H9 (cell line): ENCODE data around the gene ITGB7. TPM values are rescaled to one million over a fixed set of nuclear protein-coding genes. Genes with fewer than 3 reads are reported as not detected.

Experiments
- DNase-seq: peaks from one replicate; pipeline ENCODE4 v3.0.0-alpha.2; 2017
- H2AFZ ChIP-seq: one replicate; pipeline ENCODE4 v1.6.1; 2013; ENCODE audit warnings: mild to moderate bottlenecking, low read length, control low read depth, moderate library complexity
- H2AK5ac ChIP-seq: 2 replicates; pipeline ENCODE4 v1.6.1; 2013; ENCODE audit warnings: low read length, control low read depth, mixed read lengths; ENCODE audit not compliant: insufficient read length
- H2BK120ac ChIP-seq: one replicate; pipeline ENCODE4 v1.6.1; 2013; ENCODE audit warnings: low read depth, mild to moderate bottlenecking, low read length, control low read depth, inconsistent platforms; ENCODE audit not compliant: poor library complexity, severe bottlenecking
- H2BK12ac ChIP-seq: 2 replicates; pipeline ENCODE4 v1.6.1; 2013; ENCODE audit warnings: low read length, control low read depth, mixed read lengths, low read depth; ENCODE audit not compliant: insufficient read length
- H2BK15ac ChIP-seq: 2 replicates; pipeline ENCODE4 v1.6.1; 2013; ENCODE audit warnings: low read depth, low read length, control low read depth
- H2BK20ac ChIP-seq: one replicate; pipeline ENCODE4 v1.6.1; 2013; ENCODE audit warnings: low read depth, mild to moderate bottlenecking, low read length, control low read depth, inconsistent platforms; ENCODE audit not compliant: poor library complexity, severe bottlenecking
- H2BK5ac ChIP-seq: 2 replicates; pipeline ENCODE4 v1.6.1; 2013; ENCODE audit warnings: low read length, control low read depth, mixed read lengths; ENCODE audit not compliant: insufficient read length
- H3K14ac ChIP-seq: 2 replicates; pipeline ENCODE4 v1.6.1; 2013; ENCODE audit warnings: low read length, control low read depth; ENCODE audit not compliant: insufficient read depth
- H3K18ac ChIP-seq: 2 replicates; pipeline ENCODE4 v1.6.1; 2013; ENCODE audit warnings: low read depth, mild to moderate bottlenecking, mixed read lengths, low read length, control low read depth; ENCODE audit not compliant: insufficient read length
- H3K23ac ChIP-seq: 2 replicates; pipeline ENCODE4 v1.6.1; 2013; ENCODE audit warnings: low read length, control low read depth, mixed read lengths, low read depth; ENCODE audit not compliant: insufficient read length
- H3K23me2 ChIP-seq: 2 replicates; pipeline ENCODE4 v1.6.1; 2013; ENCODE audit warnings: low read depth, mild to moderate bottlenecking, mixed read lengths, low read length, control low read depth; ENCODE audit not compliant: insufficient read length, poor library complexity, severe bottlenecking
- H3K27ac ChIP-seq: 2 replicates; pipeline ENCODE4 v1.5.1; 2013; ENCODE audit warnings: low read length, control low read depth, mixed read lengths, low read depth; ENCODE audit not compliant: insufficient read length
- H3K27me3 ChIP-seq: 2 replicates; pipeline ENCODE4 v1.6.1; 2013; ENCODE audit warnings: low read length, control low read depth, inconsistent platforms; ENCODE audit not compliant: insufficient read depth
- H3K4ac ChIP-seq: 2 replicates; pipeline ENCODE4 v1.6.1; 2013; ENCODE audit warnings: low read depth, mild to moderate bottlenecking, control low read depth, inconsistent platforms, low read length, moderate library complexity
- H3K4me1 ChIP-seq: 2 replicates; pipeline ENCODE4 v1.6.1; 2013; ENCODE audit warnings: low read length, control low read depth, inconsistent platforms; ENCODE audit not compliant: insufficient read depth
- H3K4me2 ChIP-seq: 2 replicates; pipeline ENCODE4 v1.6.1; 2013; ENCODE audit warnings: low read length, control low read depth, mixed read lengths; ENCODE audit not compliant: insufficient read length, insufficient read depth
- H3K56ac ChIP-seq: 2 replicates; pipeline ENCODE4 v1.6.1; 2013; ENCODE audit warnings: low read depth, mild to moderate bottlenecking, mixed read lengths, low read length, control low read depth; ENCODE audit not compliant: insufficient read length
- H3K79me1 ChIP-seq: 2 replicates; pipeline ENCODE4 v1.6.1; 2013; ENCODE audit warnings: low read depth, mild to moderate bottlenecking, moderate library complexity, low read length, control low read depth, inconsistent platforms; ENCODE audit not compliant: insufficient read depth, poor library complexity, severe bottlenecking
- H3K79me2 ChIP-seq: 2 replicates; pipeline ENCODE4 v1.6.1; 2013; ENCODE audit warnings: low read length, control low read depth, inconsistent platforms; ENCODE audit not compliant: insufficient read depth
- H3K9ac ChIP-seq: 2 replicates; pipeline ENCODE4 v1.6.1; 2013; ENCODE audit warnings: low read length, control low read depth, mixed read lengths; ENCODE audit not compliant: insufficient read length; ENCODE audit errors: extremely low read depth
- H3K9me3 ChIP-seq: one replicate; pipeline ENCODE4 v1.6.1; 2013; ENCODE audit warnings: low read depth, low read length, inconsistent platforms; ENCODE audit not compliant: control insufficient read depth
- H3T11ph ChIP-seq: one replicate; pipeline ENCODE4 v1.6.1; 2013; ENCODE audit warnings: mild to moderate bottlenecking, low read length, control low read depth, inconsistent platforms
- H4K20me1 ChIP-seq: one replicate; pipeline ENCODE4 v1.6.1; 2013; ENCODE audit not compliant: control insufficient read depth, insufficient read length, insufficient read depth
- H4K5ac ChIP-seq: 2 replicates; pipeline ENCODE4 v1.6.1; 2013; ENCODE audit warnings: low read depth, mild to moderate bottlenecking, mixed read lengths, low read length, control low read depth; ENCODE audit not compliant: insufficient read length
- H4K8ac ChIP-seq: replicated peaks from 2 replicates; pipeline ENCODE4 v1.6.1; 2013; ENCODE audit warnings: low read length, control low read depth, mixed read lengths, low read depth; ENCODE audit not compliant: insufficient read length
- H4K91ac ChIP-seq: 2 replicates; pipeline ENCODE4 v1.6.1; 2013; ENCODE audit warnings: low read depth, mild to moderate bottlenecking, moderate library complexity, mixed read lengths, low read length, control low read depth; ENCODE audit not compliant: insufficient read length
- H3K27ac Mint-ChIP-seq, 3 experiments: 2 replicates in 2 of 3; 3 replicates in 1 of 3; pipeline ENCODE4 v1.8.0; 2020 to 2021; ENCODE audit warnings: mixed read lengths in 3 of 3, mild to moderate bottlenecking in 1 of 3, moderate library complexity in 1 of 3
- H3K27me3 Mint-ChIP-seq: 2 replicates; pipeline ENCODE4 v1.8.0; 2021; ENCODE audit warnings: low read depth, mild to moderate bottlenecking, moderate library complexity, mixed read lengths
- H3K36me3 Mint-ChIP-seq, 3 experiments: 2 replicates in 2 of 3; 3 replicates in 1 of 3; pipeline ENCODE4 v1.8.0; 2020 to 2021; ENCODE audit warnings: low read depth in 3 of 3, mixed read lengths in 3 of 3; ENCODE audit not compliant: insufficient read depth in 1 of 3
- H3K4me1 Mint-ChIP-seq, 2 experiments: 2 replicates each; pipeline ENCODE4 v1.8.0; 2020; ENCODE audit warnings: mixed read lengths in 2 of 2
- H3K4me3 Mint-ChIP-seq, 2 experiments: 2 replicates in 1 of 2; 3 replicates in 1 of 2; pipeline ENCODE4 v1.8.0; 2020 to 2021; ENCODE audit warnings: mild to moderate bottlenecking in 2 of 2, mixed read lengths in 2 of 2, moderate library complexity in 1 of 2
- H3K9me3 Mint-ChIP-seq, 2 experiments: 2 replicates in 1 of 2; 3 replicates in 1 of 2; pipeline ENCODE4 v1.8.0; 2020; ENCODE audit warnings: mild to moderate bottlenecking in 2 of 2, mixed read lengths in 2 of 2, moderate library complexity in 1 of 2
- CTCF ChIP-seq: fragments of 200-600 bp; sonication (generic); conservative IDR thresholded peaks from 3 replicates; pipeline ENCODE4 v1.8.0; 2021; ENCODE audit warnings: antibody characterized with exemption, mild to moderate bottlenecking
- WGBS: extraction: QIAGEN DNeasy Blood & Tissue Kit; methylation state at CpG from one replicate; pipeline ENCODE4 v1.1.7; 2013; ENCODE audit warnings: missing lambda C conversion rate, low lambda C conversion rate, mixed read lengths; ENCODE audit not compliant: insufficient read length; ENCODE audit errors: extremely low coverage; 5-methylcytosine and 5-hydroxymethylcytosine counted together
- total RNA-seq: library from RNA; stranded (reverse); gene quantifications from 2 replicates; pipeline ENCODE4 v1.2.1, GENCODE V29; 2021

The ITGB7 gene
- total RNA-seq, 1 experiment from 2014 or later, result 0.39 TPM

GRCh38 chr12:53234271-53234914 lies 27.3 kb upstream of the ITGB7 start:
- H2AFZ ChIP-seq, result no peak overlapping the region
- Mint-ChIP-seq H3K36me3 (peaks cover 0 to under 1% (median 0%) of the 10 kb centered on the region in 3 experiments; a peak in 2 of 7 replicates), H3K27ac (peak overlapping the region in 2 of 3 experiments; percentile 78 to 84; a peak in 5 of 7 replicates), H3K4me3 (peak overlapping the region; percentile 16 to 67; a peak in 3 of 5 replicates), H3K27me3 (peaks cover 14% of the 10 kb centered on the region), H3K9me3 (no peaks in the 10 kb centered on the region), H3K4me1 (peaks cover 64 to 65% of the 10 kb centered on the region in 2 experiments)
- peaks cover 16% of the 10 kb centered on the region for H3K23me2 ChIP-seq
- H3K18ac ChIP-seq, result no peak overlapping the region
- no peak overlapping the region for H4K8ac ChIP-seq
- H3K27me3 ChIP-seq, result peaks cover 3% of the 10 kb centered on the region
- H4K20me1 ChIP-seq, result no peaks in the 10 kb centered on the region
- WGBS, result no CpG with 5 or more reads among the region's 12 CpGs
- H2BK15ac ChIP-seq, result no peak overlapping the region
- peaks cover 22% of the 10 kb centered on the region; the same call in 1 of the 2 replicates for H3K4me1 ChIP-seq
- no peak overlapping the region for H2BK5ac ChIP-seq
- H3K9me3 ChIP-seq, result no peaks in the 10 kb centered on the region
- H3K27ac ChIP-seq, result no peak overlapping the region
- no peaks in the 10 kb centered on the region for H3K79me1 ChIP-seq
- no peak overlapping the region for H3T11ph ChIP-seq
- no peak overlapping the region for H4K5ac ChIP-seq
- H2BK20ac ChIP-seq, result no peak overlapping the region
- DNase-seq, result peak; percentile 91
- H3K4ac ChIP-seq, result no peak overlapping the region
- H2BK120ac ChIP-seq, result no peak overlapping the region
- TF ChIP-seq CTCF, result no peak
- no peak overlapping the region for H4K91ac ChIP-seq
- H3K14ac ChIP-seq, result no peak overlapping the region
- no peak overlapping the region for H2AK5ac ChIP-seq
- no peak overlapping the region for H3K9ac ChIP-seq
- H3K4me2 ChIP-seq, result peak overlapping the region; percentile 25
- H3K79me2 ChIP-seq, result no peaks in the 10 kb centered on the region; the same call in 1 of the 2 replicates
- no peak overlapping the region for H3K23ac ChIP-seq
- H2BK12ac ChIP-seq, result no peak overlapping the region
- H3K56ac ChIP-seq, result no peak overlapping the region
